ENCODE measurements around the gene PSMB1.
A peak's percentile ranks its signal among the peaks of the same experiment; 100 is the strongest.

DNA sequence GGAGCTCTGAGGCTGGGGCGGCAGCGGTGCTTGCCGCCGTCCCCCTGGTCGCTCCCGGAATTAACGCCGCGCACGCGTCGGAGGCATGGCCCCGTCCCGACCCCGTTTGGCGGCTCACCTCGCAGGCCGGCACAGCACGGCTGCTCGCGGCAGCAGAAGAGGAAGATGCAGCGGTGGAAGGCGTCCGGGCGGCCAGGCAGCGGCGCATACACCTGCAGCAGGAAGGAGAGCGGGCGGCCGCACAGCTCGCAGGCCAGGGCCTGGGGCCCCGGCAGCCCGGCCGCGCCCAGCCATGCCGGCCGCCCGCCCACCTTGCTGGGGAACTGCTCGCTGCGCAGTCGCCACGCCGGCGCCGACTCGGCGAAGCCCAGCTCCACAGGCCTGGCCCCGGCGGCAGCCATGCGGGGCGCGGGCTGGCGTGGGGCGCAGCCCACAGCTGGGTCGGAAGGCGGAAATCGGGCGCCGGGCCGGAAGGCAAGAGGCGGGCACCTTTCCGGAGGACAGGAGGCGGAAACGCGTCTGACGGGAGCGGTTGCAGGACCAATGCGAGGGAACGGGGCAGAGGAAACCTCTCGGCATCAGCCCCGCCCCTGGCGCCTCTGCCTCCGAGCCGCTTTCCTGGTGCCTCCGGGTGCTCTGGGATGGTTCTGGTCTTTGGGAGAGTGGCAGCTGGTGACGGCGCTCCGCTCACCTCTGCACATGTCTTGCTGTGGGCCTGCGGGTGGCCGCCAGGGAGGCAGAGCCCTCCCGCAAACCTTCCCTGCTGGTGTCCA, 31.3 kb upstream of the PSMB1 start, which contains the start of gene PDCD2:
- TF ChIP-seq POLR2A (IDR thresholded peaks at IDR 0.05; ENCODE audit: low read depth, low read length) (peak; percentile 98), CTCF (IDR thresholded peaks at IDR 0.05; ENCODE audit: extremely low read depth in 1 of 2, insufficient read depth in 1 of 2, low read depth in 1 of 2, low read length in 2 of 2) (no peak), JUN (IDR thresholded peaks at IDR 0.05; ENCODE audit: borderline replicate concordance, insufficient read depth, insufficient read length, low read depth) (no peak)
- TF ChIP-seq, protein P1, sequence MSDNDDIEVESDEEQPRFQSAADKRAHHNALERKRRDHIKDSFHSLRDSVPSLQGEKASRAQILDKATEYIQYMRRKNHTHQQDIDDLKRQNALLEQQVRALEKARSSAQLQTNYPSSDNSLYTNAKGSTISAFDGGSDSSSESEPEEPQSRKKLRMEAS (IDR thresholded peaks at IDR 0.05; ENCODE audit: insufficient read depth, insufficient read length): no peak
